Measurements from ENCODE around the gene OXGR1. TPM values are rescaled to one million over a fixed set of nuclear protein-coding genes. Genes with fewer than 3 reads are reported as not detected.
"Not testable (repeated sequence)": the region's sequence is repeated elsewhere in the genome, so short reads cannot be mapped to it uniquely, and the experiment has no call there.

Gene OXGR1
- 1 to 10 TPM; 3.6 to 4.8 (median 4.3) TPM for polyA plus RNA-seq (ENCODE audit: insufficient read length in 4 of 4)

DNA sequence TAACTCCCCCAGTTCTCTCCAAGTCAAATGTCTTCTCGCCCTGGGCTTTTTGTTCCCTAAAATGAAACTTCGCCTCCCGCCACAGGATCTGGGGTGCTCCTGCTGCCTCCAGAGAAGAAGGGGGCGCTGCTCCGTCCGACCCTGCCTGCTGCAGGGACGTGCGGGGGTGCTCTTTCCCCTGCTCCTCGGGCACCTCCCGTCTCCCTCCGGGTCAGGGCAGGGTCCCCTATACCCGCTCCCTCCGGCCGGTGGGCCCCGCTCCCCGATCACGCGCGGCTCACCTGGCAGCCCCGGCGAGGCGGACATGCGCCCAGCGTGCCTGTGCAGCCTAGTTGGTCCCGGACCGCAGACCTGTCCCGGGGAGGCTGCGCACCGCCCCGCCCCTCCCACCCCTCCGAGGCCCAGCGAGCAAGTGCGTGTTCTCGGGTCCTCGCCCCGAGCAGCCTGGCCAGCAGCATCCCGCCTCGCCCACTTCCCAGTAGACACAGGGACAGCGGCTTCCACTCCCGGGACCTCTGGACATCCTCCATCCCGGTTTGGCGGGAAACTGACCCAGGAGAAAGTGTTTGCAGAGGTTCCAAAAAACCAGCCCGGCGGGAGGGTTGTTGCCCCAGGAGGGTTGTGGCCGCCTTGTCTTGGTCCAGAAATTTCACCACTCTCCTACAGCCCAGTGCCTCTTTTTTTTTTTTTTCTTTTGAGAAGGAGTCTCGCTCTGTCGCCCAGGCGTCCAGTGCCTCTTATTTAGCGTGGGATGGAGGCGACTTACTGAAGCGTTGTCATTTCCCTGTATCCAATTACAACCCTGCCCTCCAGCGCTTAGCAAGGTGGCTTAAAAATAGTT is at the start of gene OXGR1:
Gene OXGR1, minus strand, starts transcription at position 460 of the 841 bp plus-strand sequence. CDS start 6,717 bp downstream, outside the sequence.
- DNase-seq (ENCODE audit: low read depth in 4 of 4, low spot score in 3 of 4), result peak in 2 of 4 donors; percentile 16 to 61

DNA sequence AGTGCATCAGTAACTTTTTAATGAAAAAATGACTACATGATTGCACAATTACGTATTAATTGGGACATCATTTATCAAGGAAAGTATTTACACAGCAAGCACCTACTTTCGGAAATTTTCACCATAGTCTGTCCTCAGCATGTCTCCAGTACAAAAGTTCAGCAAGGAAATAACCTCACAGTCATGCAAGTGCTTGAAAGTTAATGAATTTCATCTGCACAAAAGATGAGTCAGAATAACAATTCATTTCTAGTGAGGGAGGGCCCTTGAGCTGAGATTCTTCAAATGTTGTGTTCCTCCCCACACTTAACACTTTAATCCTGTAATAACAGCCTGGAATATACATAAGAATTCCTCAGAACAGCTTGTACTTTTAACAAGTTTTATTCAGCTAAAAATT is 49.0 kb upstream of the OXGR1 start:
- no peak for DNase-seq (ENCODE audit: low read depth in 4 of 4, low spot score in 3 of 4)

DNA sequence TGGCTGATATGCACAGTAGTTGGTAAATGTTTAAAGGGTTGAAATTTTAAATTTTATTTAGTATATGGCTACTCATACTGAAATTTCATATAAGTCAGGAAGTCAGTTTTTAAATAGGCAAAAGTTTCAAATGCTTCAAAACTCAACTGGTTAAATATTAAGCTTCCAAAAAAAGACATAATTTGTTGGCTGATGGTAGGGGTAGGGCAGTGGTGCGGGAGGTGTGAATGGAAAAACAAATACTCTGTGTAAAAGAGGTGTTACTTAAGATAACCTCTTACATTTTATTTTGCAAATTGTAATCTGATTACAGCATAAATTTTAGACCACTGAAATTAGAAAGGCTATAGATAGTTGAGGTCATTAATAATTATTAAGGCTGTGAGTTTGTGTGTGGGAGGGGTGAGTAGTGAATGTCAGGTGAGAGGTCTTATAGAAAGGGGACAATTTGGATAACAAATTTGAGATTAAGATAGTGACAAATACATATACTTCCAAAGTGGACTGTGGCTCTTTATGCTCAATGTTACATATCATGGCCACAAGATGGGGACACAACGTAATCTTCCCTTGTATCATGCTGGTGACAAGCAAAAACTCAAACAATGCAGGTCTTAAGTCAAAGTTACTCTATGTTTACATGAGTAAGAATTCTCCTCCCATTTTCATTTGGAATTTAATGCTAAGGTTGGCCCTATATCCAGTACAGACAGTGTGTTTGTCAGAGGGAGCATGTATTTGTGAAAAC is 36.6 kb upstream of the OXGR1 start:
- DNase-seq (ENCODE audit: low read depth in 4 of 4, low spot score in 3 of 4), result peak in 1 of 4 donors; percentile 22

DNA sequence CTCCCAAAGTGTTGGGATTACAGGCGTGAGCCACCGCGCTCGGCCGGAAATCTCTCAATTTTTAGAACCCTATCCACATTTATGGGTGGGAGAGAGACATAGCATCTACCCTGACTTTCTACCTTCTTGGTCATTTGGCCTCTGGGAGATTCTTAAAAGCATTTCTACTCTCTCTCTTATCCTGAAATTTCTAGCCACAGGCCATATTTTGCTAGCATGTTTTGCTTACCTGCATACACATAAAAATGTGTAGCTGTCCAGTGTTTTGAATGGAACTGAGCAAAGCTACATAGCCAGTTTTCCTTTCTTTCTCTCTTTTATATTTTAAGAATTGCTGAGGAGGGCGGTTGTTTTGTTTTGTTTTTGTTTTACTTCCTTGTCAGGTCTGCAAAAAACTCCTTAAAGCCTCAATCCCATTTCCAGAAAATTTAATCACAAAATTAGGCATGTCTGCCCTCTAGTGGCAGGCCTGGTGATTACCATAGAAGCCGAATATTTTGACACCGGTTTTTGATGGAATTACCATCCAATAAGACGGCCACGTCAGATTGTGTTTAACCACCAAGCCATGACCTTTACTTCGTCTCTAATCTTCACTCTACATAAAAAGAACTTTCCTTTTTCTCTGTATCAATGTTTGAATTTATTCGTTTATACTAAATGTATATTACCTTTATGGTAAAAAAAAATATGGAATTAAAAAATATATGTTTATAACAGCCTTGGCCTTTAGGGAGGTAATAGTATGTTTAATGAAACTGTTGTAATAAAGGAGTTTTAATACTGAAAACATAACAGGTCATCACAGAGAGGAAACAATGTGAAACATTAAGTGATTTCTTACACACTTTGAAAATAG is 34.4 kb upstream of the OXGR1 start:
- peak; percentile 34 to 57 (median 46) for DNase-seq (ENCODE audit: low read depth in 4 of 4, low spot score in 3 of 4)

DNA sequence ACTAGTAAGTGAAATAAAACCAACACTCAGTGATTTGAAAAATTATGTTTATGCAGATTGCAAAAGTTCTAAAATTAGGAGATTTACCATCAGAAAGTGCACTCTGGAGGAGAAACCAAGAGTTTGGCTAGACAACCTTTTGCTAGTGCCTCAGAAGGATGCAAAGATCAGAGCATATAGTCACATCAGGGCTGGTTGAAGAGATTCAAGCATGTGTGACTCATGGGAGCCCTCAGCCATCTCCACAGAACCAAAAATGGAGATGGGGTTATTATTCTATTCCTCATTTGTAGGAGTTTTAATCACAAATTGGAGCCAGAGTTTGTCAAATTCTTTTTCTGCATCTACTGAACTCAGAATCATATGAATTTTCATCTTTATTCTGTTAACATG is 32.9 kb upstream of the OXGR1 start:
- DNase-seq (ENCODE audit: low read depth in 4 of 4, low spot score in 3 of 4), result no peak

DNA sequence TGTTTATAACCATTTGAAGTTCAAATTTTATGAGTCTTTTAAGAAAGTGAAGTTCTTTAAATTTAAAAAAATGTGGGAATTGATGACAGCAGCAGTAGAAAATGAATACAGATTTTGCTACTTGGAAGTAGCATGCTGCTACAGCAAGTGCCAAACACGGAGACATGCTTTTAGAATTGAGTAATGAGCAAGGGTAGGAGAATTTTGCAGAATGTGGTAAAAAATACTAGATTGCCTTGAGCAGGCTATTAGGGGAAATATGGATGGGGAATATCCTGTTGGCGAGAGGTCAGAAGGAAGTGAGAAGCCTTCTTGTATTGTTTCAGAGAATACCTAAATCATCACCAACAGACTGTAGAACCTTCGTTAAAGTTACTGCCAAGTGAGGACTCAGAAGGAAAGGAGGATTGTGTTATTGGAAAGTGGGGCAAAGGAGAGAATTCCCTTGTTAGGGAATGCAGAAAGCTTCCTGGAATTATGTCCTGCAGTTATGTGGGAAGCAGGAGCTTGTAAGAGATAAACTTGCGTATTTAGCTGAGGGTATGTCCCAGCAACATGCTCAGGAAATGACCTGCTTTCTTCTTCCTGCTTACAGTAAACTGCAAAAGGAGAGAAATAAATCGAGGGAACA is 32.4 kb upstream of the OXGR1 start:
- no peak for DNase-seq (ENCODE audit: low read depth in 4 of 4, low spot score in 3 of 4)

DNA sequence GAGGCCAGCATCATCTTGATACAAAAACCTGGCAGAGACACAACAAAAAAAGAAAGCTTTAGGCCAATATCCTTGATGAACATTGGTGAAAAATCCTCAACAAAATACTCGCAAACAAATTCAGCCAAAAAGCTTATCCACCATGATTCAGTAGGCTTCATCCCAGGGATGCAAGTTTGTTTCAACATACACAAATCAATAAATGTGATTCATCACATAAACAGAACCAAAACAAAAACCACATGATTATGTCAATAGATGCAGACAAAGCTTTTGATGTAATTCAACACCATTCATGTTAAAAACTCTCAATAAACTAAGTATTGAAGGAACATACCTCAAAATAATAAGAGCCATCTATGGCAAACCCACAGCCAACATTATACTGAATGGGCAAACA is 29.5 kb upstream of the OXGR1 start:
- DNase-seq (ENCODE audit: low read depth in 4 of 4, low spot score in 3 of 4), result not testable (repeated sequence)

DNA sequence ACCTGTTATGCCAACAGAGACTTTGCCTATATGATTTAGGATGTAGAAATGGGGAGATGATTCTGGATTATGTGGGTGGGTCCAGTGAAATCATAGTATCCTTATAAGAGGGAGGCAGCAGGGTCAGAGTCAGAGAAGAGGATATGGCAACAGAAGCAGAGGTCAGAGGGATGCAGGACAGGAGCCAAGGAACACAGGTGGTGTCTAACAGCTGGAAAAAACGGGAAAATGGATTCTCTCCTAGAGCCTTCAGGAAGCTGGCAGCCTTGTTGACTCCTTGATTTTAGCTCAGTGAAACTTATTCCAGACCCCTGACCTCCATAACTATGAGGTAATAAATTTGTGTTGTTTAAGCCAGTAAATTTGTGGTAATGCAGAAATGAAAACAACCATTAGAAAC is 28.8 kb upstream of the OXGR1 start:
- no peak for DNase-seq (ENCODE audit: low read depth in 4 of 4, low spot score in 3 of 4)

DNA sequence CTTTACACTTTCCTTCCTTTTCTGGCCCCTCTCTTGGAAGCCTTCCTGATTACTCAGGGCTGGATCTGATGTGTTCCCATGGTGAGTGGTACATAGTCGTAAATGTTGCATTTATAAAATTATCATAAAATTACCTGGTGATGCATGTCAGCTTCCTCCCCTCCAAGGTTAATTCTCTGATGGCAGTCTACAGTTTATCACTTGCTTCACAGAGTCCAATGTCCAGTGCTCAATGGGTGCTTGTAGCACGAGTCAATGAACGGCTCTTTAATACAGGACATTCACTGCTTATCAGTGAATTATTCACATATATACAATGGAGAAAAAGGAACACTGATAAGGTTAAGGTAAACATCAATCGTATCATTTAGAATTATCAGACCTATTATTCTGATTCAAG is 27.0 kb upstream of the OXGR1 start:
- no peak for DNase-seq (ENCODE audit: low read depth in 4 of 4, low spot score in 3 of 4)

DNA sequence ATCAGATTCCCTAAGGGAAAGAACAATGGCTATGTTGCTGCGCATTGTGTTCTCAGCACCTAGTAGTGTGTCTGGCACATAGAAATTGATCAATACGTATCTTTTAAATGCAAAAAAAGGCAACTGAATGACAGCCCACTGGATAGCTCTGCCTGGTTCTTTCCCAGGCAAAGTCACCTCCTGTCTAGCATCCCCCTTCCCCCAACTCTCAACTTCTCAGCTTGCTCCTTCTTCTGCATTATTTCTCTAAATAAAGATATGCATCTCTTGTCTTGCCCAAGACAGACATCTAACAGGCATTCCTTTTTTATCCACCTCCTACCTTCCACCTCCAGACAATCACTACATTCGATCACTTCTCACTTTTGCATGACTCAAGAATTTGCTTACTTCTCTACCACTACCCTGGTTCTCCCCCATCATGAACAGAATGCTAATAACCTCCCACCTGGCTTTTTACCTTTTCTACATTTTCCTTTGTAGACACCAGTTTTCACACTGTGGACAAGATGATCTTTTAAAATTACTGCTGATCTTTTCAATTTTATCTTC is 26.5 kb upstream of the OXGR1 start:
- DNase-seq (ENCODE audit: low read depth in 4 of 4, low spot score in 3 of 4), result no peak

DNA sequence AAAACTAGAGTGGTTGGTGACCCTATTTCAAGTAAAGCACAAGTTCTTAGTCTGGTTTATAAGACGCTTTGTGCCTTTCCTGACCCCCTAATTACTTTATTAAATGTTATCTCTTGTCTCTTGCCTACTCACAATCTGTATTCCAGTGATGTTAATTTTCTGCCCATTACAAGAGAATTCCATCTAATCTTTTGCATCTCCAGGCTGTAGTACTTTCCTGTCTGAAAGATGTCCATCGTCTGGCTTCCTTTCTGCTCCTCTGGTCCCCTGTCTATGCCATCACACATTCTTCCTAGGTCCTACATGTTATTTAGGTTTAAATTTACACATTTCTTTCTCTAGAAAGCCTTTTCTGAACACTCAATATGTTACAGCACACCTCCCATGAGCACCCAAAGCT is 25.9 kb upstream of the OXGR1 start:
- no peak for DNase-seq (ENCODE audit: low read depth in 4 of 4, low spot score in 3 of 4)

DNA sequence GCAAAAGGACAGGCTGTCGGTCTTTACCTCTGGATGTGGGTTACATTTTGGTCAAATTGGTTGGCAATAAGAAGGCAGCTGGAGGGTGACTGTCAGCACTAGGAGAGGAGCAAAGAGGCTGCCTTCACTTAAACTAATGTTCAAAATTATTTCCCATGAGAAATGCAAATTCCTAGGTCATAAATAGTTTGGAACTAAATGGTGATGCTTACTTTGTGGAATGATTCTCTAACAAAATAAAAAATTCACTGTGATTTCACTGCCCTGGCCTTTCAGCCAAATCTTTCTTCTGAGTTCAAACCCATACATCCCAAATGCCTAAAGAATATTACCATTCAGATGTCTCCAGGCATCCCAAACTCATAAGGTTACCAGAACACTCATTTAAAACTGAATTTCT is 25.0 kb upstream of the OXGR1 start:
- DNase-seq (ENCODE audit: low read depth in 4 of 4, low spot score in 3 of 4), result no peak

DNA sequence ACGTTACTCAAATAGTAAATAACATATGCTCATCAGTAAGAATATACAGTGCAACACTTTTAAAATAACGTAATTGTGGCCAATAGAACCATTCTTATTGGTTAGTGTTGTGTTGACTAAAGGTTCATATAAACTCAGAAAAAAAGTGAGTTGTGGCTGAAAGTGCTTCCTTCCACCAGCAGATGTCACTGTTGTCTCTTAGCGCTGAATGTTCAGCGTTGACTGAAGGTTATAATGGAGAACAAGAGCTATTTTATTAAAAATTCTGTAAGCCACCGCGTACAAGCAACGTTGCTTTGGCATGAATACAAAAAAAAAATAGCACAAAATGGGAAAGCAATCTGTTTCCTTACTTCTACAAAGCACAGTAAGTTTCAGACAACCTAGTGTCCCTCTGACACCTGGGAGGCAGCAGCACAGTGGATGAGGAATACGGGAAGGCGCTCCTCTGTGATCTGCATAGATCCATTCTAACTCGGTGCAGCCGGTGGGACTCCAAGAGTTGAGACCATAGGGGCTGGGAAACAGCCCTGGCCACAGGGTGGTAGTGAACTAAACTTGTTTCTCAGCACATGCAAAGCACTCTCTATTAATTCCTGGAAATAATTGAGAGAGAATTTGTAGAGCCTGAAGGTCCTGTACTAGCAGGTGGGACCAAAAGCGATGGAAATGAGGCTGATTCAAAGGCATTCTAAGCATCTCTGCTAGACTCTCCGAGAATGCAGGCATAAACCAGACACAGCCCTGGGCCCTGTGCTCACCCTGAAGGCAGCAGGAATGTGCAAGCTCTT is 23.9 kb upstream of the OXGR1 start:
- DNase-seq (ENCODE audit: low read depth in 4 of 4, low spot score in 3 of 4), result peak in 1 of 4 donors; percentile 45

DNA sequence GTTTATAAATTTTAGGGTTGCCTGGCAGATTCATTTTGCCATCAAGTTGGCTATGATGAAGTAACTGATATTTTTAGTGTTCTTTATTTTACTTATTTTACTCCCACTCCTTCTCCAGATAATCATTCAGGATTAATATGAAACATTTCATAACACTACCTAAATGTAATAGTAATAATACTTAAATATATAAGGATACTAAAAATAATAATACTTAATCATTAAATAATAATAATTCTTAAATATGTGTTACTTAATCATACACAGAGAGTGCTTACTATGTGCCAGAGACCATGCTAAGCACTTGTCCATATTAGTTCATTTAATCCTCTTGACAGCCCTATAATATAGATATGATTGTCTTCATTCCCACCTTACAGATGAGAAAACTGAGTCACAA is 23.0 kb upstream of the OXGR1 start:
- DNase-seq (ENCODE audit: low read depth in 4 of 4, low spot score in 3 of 4), result no peak

DNA sequence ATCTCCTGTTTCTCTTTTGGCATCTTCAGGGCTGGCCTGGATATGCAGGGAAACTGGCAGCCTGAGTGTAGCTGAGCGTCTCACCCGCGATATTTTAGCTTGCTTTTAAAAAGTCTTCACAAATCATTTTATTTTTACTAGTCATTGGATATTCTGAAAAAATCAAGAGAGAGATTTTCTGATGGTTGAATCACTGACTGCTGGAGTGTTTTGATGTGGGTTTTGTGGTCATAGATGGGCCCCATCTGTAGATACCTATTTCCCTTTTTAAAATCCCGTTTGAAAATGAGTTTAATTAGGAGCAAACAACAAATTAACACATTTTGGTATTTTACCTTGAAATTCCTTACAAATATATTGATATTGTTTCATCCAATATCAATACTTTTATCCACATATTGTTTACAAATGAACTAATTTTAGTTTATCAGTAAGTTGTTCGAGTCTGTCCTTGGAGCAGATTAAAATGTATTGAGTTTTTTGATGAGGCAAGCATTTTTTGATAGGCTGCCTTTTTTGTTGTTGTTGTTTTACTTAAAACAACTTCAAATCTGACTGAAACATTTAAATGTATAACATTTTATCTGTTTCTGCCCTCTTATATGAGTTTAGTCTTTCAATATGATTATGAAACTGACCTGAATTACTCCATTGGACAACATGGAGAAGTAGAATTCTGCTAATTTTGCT is 21.5 kb upstream of the OXGR1 start:
- DNase-seq (ENCODE audit: low read depth in 4 of 4, low spot score in 3 of 4), result no peak

DNA sequence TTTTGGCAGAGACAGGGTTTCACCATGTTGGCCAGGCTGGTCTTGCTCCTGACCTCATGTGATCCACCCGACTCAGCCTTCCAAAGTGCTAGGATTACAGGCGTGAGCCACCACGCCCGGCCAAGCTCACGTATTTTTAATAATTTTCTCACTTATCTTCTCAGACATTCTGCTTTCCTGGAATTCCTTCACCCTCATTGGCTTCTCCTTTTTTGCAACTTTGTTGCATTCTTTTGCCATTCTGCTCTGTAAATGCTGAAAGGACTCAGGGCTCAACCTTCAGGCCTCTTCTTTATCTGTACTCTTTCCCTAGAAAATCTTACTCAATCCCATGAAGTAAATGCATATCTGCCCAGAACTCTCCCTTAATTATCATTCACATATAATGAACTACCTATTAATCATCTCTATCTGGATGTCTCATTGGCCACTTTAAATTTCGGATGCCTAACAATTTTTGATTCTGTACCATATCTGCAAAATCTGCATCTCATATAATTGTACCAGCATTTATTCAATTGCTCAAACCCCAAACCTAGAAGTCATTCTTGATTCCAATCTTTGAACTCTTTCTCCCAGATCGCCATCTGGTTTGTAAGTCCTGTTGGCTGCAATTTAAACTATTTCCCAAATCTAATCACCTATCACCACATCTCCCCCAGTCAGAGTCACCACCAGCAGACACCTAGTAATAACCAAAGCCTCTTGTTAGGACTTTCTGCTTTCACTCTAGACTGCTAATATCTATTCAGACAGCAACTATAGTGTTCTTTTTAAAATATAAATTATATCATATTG is 18.2 kb upstream of the OXGR1 start:
- DNase-seq (ENCODE audit: low read depth in 4 of 4, low spot score in 3 of 4), result no peak

DNA sequence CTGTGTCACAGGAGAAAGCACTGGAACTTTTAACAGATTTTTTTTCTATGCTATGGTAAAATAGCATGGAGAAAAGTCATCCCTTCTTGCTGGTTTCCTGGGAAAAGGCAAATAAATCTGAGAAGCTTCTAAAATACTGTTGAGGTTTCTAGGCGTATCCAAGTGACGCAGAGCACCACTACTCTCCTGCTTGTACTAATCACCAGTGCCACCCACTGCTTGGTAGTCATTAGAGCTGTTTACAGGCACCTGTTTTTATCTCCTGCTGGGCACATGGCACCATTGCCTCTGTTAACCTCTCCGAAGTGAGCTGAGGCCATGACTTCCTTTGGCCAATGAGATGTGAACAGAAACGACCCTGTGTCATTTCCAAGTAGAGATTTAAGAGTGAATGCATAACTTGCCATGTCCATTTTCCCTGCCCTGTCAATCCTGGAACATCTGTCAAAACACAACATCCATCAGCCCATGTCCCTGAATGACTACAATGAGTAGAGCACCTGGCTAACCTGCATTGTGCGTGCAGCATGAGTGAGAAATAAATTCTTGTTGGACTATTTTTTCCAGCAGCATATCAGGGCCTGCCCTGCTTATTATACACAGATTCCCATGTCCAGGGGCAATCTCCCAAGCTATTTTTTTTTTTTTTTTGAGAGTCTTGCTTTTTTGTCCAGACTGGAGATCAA is 17.3 kb upstream of the OXGR1 start:
- no peak for DNase-seq (ENCODE audit: low read depth in 4 of 4, low spot score in 3 of 4)
